ENCODE measurements around the gene PDLIM3. TPM values are rescaled to one million over a fixed set of nuclear protein-coding genes. Genes with fewer than 3 reads are reported as not detected.

Gene PDLIM3
- total RNA-seq, 1 experiment from 2014 or later, result 4.8 TPM

DNA sequence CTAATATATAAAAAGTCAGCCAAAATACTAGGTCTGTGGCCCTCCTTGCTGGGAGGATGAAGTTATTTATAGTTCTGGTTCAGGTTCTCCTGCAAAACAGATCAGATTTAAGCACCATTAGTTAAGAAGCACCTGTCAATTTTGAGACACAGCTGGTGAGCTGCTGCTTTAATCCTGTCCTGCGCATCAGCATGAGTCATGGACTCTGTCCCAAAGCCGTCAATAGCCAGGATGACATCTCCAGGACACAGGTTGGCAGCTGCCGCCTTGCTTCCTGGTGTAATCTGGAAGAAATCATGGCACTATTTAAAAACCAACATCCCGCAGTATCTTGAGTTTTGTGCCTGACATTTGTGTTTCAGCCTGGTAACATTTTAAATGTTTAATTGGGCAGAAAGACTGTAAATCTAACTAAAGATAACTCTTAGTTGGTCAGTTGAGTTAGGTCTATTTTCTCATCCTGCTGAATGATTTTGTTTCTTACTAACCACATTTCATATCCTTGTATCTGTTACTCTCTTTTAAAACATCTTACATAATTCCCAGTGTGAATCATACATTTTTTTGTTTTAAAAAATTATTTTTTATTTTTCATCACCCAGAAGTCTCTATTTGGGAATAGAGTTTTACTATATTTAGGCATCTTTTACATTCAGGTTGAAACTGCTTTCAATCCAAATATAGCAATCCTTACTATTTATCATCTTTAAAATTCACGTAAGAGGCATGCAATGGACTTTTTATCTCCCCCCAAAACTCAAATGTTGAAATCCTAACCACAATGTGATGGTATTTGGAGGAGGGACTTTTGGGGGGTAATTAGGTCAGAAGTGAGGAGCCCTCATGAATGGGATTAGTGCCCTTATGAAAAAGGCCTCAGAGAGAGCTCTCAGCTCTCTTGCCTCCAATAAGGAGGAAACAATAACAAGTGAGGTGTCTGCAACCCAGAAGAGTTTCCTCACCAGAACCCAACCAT, 10.1 kb downstream of the PDLIM3 start:
- CTCF ChIA-PET, result interaction anchor here (0.6 kb wide), 1 partner anchor 8 kb away, joined by 3 read pairs; no protein-coding TSS in a partner anchor

GRCh38 chr4:185523862-185524261, 11.4 kb downstream of the PDLIM3 start:
- BruUV-seq (replicated peaks), result no TSS peak
- Mint-ChIP-seq H3K4me3 (ENCODE audit: unreplicated experiment) (no peak overlapping the region), H3K27me3 (ENCODE audit: insufficient read depth, unreplicated experiment) (peaks cover 2% of the 10 kb centered on the region), H3K9me3 (ENCODE audit: unreplicated experiment) (peaks cover 11% of the 10 kb centered on the region), H3K4me1 (ENCODE audit: low read depth, unreplicated experiment) (no peaks in the 10 kb centered on the region), H3K36me3 (ENCODE audit: insufficient read depth, unreplicated experiment) (no peaks in the 10 kb centered on the region), H3K27ac (ENCODE audit: unreplicated experiment) (no peak overlapping the region)
- Histone ChIP-seq H3K4me1 (peaks cover 4% of the 10 kb centered on the region; the same call in 1 of the 2 replicates), H3K36me3 (ENCODE audit: control insufficient read depth, insufficient read depth, low read length) (no peaks in the 10 kb centered on the region), H3K9me3 (no peaks in the 10 kb centered on the region), H3K27me3 (replicated peaks; ENCODE audit: control insufficient read depth, insufficient read depth, low read length) (no peaks in the 10 kb centered on the region), H3K4me3 (ENCODE audit: low read depth, low read length) (no peak overlapping the region)
- intact Hi-C loops (cut with micrococcal nuclease; ENCODE audit: unreplicated experiment), result no loop called here
- TF ChIP-seq, protein P1, sequence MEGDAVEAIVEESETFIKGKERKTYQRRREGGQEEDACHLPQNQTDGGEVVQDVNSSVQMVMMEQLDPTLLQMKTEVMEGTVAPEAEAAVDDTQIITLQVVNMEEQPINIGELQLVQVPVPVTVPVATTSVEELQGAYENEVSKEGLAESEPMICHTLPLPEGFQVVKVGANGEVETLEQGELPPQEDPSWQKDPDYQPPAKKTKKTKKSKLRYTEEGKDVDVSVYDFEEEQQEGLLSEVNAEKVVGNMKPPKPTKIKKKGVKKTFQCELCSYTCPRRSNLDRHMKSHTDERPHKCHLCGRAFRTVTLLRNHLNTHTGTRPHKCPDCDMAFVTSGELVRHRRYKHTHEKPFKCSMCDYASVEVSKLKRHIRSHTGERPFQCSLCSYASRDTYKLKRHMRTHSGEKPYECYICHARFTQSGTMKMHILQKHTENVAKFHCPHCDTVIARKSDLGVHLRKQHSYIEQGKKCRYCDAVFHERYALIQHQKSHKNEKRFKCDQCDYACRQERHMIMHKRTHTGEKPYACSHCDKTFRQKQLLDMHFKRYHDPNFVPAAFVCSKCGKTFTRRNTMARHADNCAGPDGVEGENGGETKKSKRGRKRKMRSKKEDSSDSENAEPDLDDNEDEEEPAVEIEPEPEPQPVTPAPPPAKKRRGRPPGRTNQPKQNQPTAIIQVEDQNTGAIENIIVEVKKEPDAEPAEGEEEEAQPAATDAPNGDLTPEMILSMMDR (IDR thresholded peaks at IDR 0.05; ENCODE audit: insufficient read depth in 1 of 2, low read depth in 1 of 2, low read length in 1 of 2, severe bottlenecking in 1 of 2, unreplicated experiment in 1 of 2), result no peak
- ChIA-PET POLR2A (no interaction called here), CTCF (interaction anchor here (0.6 kb wide), 1 partner anchor 343 kb away, joined by 3 read pairs; no protein-coding TSS in a partner anchor)
- no peak for DNase-seq

More for the DNA sequence above, 10.1 kb downstream of the PDLIM3 start:
- Histone ChIP-seq H3K4me3 (ENCODE audit: low read depth, low read length) (no peak overlapping the region), H3K4me1 (no peaks in the 10 kb centered on the region), H3K36me3 (ENCODE audit: control insufficient read depth, insufficient read depth, low read length) (no peaks in the 10 kb centered on the region), H3K27me3 (replicated peaks; ENCODE audit: control insufficient read depth, insufficient read depth, low read length) (no peaks in the 10 kb centered on the region), H3K9me3 (no peaks in the 10 kb centered on the region)
- Mint-ChIP-seq H3K27me3 (ENCODE audit: insufficient read depth, unreplicated experiment) (peaks cover 5% of the 10 kb centered on the region), H3K27ac (ENCODE audit: unreplicated experiment) (no peak overlapping the region), H3K4me3 (ENCODE audit: unreplicated experiment) (no peak overlapping the region), H3K4me1 (ENCODE audit: low read depth, unreplicated experiment) (no peaks in the 10 kb centered on the region), H3K36me3 (ENCODE audit: insufficient read depth, unreplicated experiment) (no peaks in the 10 kb centered on the region), H3K9me3 (ENCODE audit: unreplicated experiment) (peaks cover 11% of the 10 kb centered on the region)
- POLR2A ChIA-PET, result no interaction called here
- DNase-seq, result no peak
- BruUV-seq (replicated peaks), result no TSS peak
- intact Hi-C loops (cut with micrococcal nuclease; ENCODE audit: unreplicated experiment), result no loop called here
- TF ChIP-seq, protein P1 (IDR thresholded peaks at IDR 0.05; ENCODE audit: insufficient read depth in 1 of 2, low read depth in 1 of 2, low read length in 1 of 2, severe bottlenecking in 1 of 2, unreplicated experiment in 1 of 2), result no peak

DNA sequence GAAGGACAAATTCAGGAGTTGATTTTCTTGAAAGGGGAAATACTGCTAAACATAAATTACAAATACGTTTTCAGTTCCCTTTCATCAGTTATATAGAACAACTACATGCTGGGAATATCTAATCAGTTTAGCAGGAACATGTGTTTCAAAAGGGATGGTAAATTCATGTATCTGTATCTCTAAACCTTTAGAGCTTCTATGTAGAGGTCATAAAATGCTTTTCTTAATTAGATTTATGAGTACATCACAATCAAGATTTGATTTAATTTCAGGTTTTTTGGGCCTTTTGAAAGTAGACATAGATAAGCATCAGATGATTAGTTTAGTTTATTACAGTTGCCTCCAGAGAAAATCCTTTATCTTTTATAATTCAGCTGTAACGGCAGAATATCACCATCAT, 12.9 kb downstream of the PDLIM3 start:
- Mint-ChIP-seq H3K4me1 (ENCODE audit: low read depth, unreplicated experiment) (no peaks in the 10 kb centered on the region), H3K4me3 (ENCODE audit: unreplicated experiment) (no peak overlapping the region), H3K27ac (ENCODE audit: unreplicated experiment) (no peak overlapping the region), H3K27me3 (ENCODE audit: insufficient read depth, unreplicated experiment) (peaks cover 2% of the 10 kb centered on the region), H3K36me3 (ENCODE audit: insufficient read depth, unreplicated experiment) (no peaks in the 10 kb centered on the region), H3K9me3 (ENCODE audit: unreplicated experiment) (peaks cover 11% of the 10 kb centered on the region)
- intact Hi-C loops (cut with micrococcal nuclease; ENCODE audit: unreplicated experiment), result no loop called here
- Histone ChIP-seq H3K36me3 (ENCODE audit: control insufficient read depth, insufficient read depth, low read length) (no peaks in the 10 kb centered on the region), H3K4me1 (peaks cover 4% of the 10 kb centered on the region; the same call in 1 of the 2 replicates), H3K4me3 (ENCODE audit: low read depth, low read length) (no peak overlapping the region), H3K27me3 (replicated peaks; ENCODE audit: control insufficient read depth, insufficient read depth, low read length) (no peaks in the 10 kb centered on the region), H3K9me3 (no peaks in the 10 kb centered on the region)
- TF ChIP-seq, protein P1 (IDR thresholded peaks at IDR 0.05; ENCODE audit: insufficient read depth in 1 of 2, low read depth in 1 of 2, low read length in 1 of 2, severe bottlenecking in 1 of 2, unreplicated experiment in 1 of 2), result no peak
- CTCF ChIA-PET, result no interaction called here
- no peak for DNase-seq
- no TSS peak for BruUV-seq (replicated peaks)
- POLR2A ChIA-PET, result no interaction called here
